ENCODE results near the gene OTUD7B.
"Not testable (repeated sequence)": the region's sequence is repeated elsewhere in the genome, so short reads cannot be mapped to it uniquely, and the experiment has no call there.

OTUD7B gene

GRCh38 chr1:149966405-149966804 lies 44.1 kb downstream of the OTUD7B start:
- in situ Hi-C loops (cut with MboI; ENCODE audit: low sequenced_read_pairs, unreplicated experiment): loop anchor here (25.0 kb wide), 1 partner anchor 196 kb away; no protein-coding TSS in a partner anchor
- no peak for DNase-seq (ENCODE audit: low spot score)
- TF ChIP-seq CTCF (IDR thresholded peaks at IDR 0.05; ENCODE audit: borderline replicate concordance, control extremely low read depth, extremely low read depth, insufficient read depth, missing control alignments): no peak

- no peak for DNase-seq (ENCODE audit: low spot score)
- in situ Hi-C loops (cut with MboI; ENCODE audit: low sequenced_read_pairs, unreplicated experiment): loop anchor here (25.0 kb wide), 1 partner anchor 197 kb away; no protein-coding TSS in a partner anchor
- no peak for TF ChIP-seq CTCF (IDR thresholded peaks at IDR 0.05; ENCODE audit: borderline replicate concordance, control extremely low read depth, extremely low read depth, insufficient read depth, missing control alignments)
Observed at GRCh38 chr1:149965440-149965839, 45.1 kb downstream of the OTUD7B start.

- DNase-seq (ENCODE audit: low spot score): no peak
- in situ Hi-C loops (cut with MboI; ENCODE audit: low sequenced_read_pairs, unreplicated experiment): loop anchor here (25.0 kb wide), 1 partner anchor 199 kb away; no protein-coding TSS in a partner anchor
- no peak for TF ChIP-seq CTCF (IDR thresholded peaks at IDR 0.05; ENCODE audit: borderline replicate concordance, control extremely low read depth, extremely low read depth, insufficient read depth, missing control alignments)
Observed at GRCh38 chr1:149963358-149963757, 47.2 kb downstream of the OTUD7B start.

- DNase-seq (ENCODE audit: low spot score): no peak
- in situ Hi-C loops (cut with MboI; ENCODE audit: low sequenced_read_pairs, unreplicated experiment): loop anchor here (25.0 kb wide), 1 partner anchor 200 kb away; no protein-coding TSS in a partner anchor
- TF ChIP-seq CTCF (IDR thresholded peaks at IDR 0.05; ENCODE audit: borderline replicate concordance, control extremely low read depth, extremely low read depth, insufficient read depth, missing control alignments): no peak
Observed at GRCh38 chr1:149962736-149963135, 47.8 kb downstream of the OTUD7B start.

- peak; percentile 66 for DNase-seq (ENCODE audit: low spot score)
- TF ChIP-seq CTCF (IDR thresholded peaks at IDR 0.05; ENCODE audit: borderline replicate concordance, control extremely low read depth, extremely low read depth, insufficient read depth, missing control alignments): peak; percentile 57
- in situ Hi-C loops (cut with MboI; ENCODE audit: low sequenced_read_pairs, unreplicated experiment): loop anchor here (25.0 kb wide), 1 partner anchor 200 kb away; no protein-coding TSS in a partner anchor
Observed at GRCh38 chr1:149962039-149962647, 48.4 kb downstream of the OTUD7B start.

- DNase-seq (ENCODE audit: low spot score): not testable (repeated sequence)
- in situ Hi-C loops (cut with MboI; ENCODE audit: low sequenced_read_pairs, unreplicated experiment): loop anchor here (5.0 to 25.0 kb wide), 2 partner anchors 95 to 205 kb away; no protein-coding TSS in a partner anchor
Observed at GRCh38 chr1:149957548-149957947, 53.0 kb downstream of the OTUD7B start.

GRCh38 chr1:149949911-149950310 lies 60.6 kb downstream of the OTUD7B start:
- no peak for DNase-seq (ENCODE audit: low spot score)
- TF ChIP-seq CTCF (IDR thresholded peaks at IDR 0.05; ENCODE audit: borderline replicate concordance, control extremely low read depth, extremely low read depth, insufficient read depth, missing control alignments): no peak
- in situ Hi-C loops (cut with MboI; ENCODE audit: low sequenced_read_pairs, unreplicated experiment): loop anchor here (25.0 kb wide), 1 partner anchor 212 kb away; no protein-coding TSS in a partner anchor

Data from GM13976 (cell line).